NCI-H446 (cell line): ENCODE data around the gene AP4E1.
"Not testable (repeated sequence)": the region's sequence is repeated elsewhere in the genome, so short reads cannot be mapped to it uniquely, and the experiment has no call there.

Source experiments
- DNase-seq, 2 experiments: peaks; one replicate each; lab custom pipeline; 2025; lab: John Stamatoyannopoulos, UW

Gene AP4E1

GRCh38 chr15:50908209-50909009 is at the start of gene AP4E1:
Gene AP4E1, plus strand, starts transcription at chr15:50908683. Its CDS starts 96 bp downstream, at chr15:50908779.
- peak; percentile 77 to 90 for DNase-seq

DNA sequence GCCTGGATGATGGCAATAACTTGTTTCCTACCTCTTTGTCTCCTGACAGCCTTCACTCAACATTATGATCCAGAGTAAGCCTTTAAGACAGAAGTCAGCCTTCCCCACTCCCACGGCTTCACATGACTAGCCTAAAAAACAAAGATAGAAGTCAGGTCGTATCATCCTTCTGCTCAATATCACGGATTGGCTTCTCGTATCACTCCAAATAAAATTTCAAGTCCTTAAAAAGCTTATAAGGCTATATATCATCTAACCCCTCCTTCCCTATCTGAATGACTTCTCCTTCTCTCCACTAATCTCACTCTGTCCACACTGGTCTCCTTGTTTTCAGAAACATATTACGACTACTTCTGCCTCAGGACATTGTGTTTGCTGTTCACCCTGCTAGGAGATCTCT is 47.7 kb upstream of the AP4E1 start:
- DNase-seq = no peak

- no peak for DNase-seq
Observed at GRCh38 chr15:50862553-50862952, 45.9 kb upstream of the AP4E1 start.

GRCh38 chr15:50864873-50865272 is 43.6 kb upstream of the AP4E1 start:
- DNase-seq = no peak

GRCh38 chr15:50865515-50866353 is 42.7 kb upstream of the AP4E1 start:
- DNase-seq = no peak

- DNase-seq = no peak
Observed at GRCh38 chr15:50871832-50872231, 36.7 kb upstream of the AP4E1 start.

GRCh38 chr15:50872832-50873426 is 35.6 kb upstream of the AP4E1 start:
- DNase-seq = no peak

- DNase-seq = no peak
Observed at GRCh38 chr15:50873935-50874361, 34.5 kb upstream of the AP4E1 start.

DNA sequence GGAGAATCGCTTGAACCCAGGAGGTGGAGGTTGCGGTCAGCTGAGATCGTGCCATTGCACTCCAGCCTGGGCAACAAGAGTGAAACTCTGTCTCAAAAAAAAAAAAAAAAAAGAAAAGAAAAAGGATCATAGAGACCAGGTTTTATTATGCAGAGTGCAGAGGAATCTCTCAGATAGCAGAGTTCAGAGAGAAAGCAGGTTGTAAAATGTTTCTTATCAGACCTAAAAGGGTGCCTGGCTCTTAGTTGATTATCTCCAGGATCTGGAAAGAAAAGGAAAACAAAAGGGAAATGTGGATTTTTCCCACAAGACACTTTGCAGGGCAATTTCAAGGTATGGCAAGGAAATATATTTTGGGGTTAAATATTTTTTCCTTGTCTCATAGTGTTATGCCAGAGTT is 33.2 kb upstream of the AP4E1 start:
- DNase-seq = not testable (repeated sequence)

GRCh38 chr15:50876260-50876988 is 32.1 kb upstream of the AP4E1 start:
- no peak for DNase-seq

DNA sequence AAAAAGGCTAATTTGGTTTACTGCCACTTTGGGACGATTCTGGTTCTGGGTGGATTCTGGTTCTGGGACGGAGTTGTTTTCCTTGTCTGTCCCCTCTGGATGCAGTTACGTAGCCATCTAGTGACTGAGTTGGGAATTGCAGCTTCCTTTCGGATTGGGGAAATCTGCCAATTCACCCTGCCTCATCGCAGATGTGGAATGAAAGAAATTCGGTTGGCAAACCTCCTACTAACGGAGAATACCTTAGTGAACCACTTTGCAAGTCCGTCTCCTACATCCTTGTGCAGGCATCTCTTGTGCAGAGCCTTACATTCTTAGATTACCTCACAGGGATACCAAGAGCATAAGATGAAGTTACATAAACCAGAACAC is 31.5 kb upstream of the AP4E1 start:
- peak; percentile 47 to 82 for DNase-seq

GRCh38 chr15:50879016-50879617 is 29.4 kb upstream of the AP4E1 start:
- DNase-seq = no peak

GRCh38 chr15:50880206-50880605 is 28.3 kb upstream of the AP4E1 start:
- no peak for DNase-seq

DNA sequence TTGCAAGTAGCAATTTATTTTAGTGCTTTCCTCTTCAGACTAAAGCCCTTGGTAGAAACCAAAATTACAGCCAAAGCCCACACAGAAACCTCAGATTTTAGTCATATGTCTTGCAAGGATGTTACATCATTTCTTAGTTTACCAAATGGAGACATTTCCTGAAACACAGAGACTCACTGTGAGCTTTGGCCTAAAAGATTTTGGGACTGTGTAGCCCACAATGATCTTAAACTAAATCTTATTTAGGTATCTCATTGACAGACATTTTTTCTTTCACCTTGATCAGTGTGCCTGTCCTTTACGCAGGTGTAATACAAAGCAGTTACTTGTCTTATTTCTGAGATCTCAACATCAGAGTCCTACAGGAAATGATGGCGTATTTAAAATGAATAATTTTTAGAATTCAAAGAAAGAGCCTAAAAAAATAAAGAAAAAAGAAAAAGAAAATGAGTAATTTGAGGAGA is 27.8 kb upstream of the AP4E1 start:
- DNase-seq = no peak

GRCh38 chr15:50881121-50882048 is 27.1 kb upstream of the AP4E1 start:
- DNase-seq = peak in 1 of 2 experiments; percentile 6

- no peak for DNase-seq
Observed at GRCh38 chr15:50883903-50884302, 24.6 kb upstream of the AP4E1 start.

DNA sequence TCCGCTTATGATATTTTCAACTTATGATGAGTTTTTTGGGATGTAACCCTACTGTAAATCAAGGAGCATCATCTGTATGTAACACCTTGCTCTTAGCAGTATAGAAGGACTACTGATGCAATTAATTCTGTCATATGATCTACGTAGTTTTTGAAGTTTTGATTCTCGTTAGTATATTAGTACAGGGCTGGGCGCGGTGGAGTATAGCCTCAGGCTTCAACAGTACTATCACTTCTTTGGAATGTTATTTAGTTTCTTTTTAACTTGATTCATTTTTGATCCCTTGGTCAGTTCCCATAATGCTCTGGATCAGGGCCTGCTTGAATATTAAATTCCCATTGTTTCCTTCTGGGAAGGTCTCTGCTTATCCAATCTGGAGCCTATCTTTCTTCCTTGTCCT is 23.9 kb upstream of the AP4E1 start:
- DNase-seq = no peak

DNA sequence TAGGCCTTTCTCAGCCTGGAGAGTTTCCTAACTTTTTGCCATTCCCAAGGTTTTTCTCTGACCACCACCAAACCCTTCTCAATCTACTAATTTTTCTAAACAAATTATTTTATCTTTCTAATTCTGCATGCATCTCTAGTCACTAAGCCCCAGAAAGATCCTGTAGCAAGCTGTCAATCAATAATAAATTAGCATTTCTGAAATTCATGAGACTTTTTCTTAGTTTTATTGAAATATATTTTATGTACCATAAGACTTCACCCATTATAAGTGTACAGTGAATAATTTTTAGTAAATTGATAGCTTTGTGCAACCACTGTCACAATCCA is 22.4 kb upstream of the AP4E1 start:
- DNase-seq = no peak

DNA sequence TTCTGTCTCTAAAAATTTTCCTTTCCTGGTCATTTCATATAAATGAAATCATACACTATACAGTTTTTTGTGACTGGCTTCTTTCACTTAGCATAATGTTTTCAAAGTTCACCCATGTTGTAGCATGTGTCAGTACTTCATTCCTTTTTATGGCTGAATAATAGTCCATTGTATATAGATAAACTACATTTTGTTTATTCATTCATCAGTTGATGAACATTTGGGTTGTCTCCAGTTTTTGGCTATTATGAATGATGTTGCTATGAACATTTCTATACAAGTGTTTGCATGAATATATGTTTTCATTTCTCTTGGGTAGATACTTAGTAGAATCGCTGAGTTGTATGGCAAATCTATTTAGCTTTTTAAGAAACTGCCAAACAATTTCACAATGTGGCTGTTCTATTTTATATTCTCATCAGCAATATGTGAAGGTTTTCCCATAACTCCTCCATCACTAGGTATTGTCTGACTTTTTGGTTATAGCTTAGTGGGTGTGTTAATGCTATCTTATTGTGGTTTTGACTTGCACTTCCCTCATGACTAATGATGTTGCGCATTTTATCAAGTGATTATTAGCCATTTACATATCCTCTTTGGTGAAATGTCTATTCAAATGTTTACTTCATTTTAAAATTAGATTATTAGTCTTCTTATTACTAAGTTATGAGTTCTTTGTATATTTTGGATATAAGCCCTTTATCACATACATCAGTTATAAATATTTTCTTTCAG is 21.7 kb upstream of the AP4E1 start:
- no peak for DNase-seq

DNA sequence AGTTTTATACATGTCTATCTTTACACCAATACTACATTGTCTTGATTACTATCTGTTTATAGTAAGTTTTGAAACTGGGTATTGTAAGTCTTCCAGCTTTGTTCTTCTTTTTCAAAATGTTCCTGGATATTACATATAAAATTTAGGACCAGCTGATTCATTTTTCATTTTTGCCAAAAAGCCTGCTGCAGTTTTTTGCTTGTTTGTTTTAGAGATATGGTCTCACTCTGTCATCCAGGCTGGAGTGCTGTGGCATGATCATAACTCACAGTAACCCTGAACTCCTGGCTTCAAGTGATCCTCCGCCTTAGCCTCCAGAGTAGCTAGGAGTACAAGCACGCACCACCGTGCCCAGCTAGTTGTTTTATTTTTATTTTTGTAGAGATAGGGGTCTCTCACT is 20.4 kb upstream of the AP4E1 start:
- DNase-seq = no peak
